ENCODE results near the gene SLC11A1.

The SLC11A1 gene

GRCh38 chr2:218381916-218382366 is at the start of gene SLC11A1:
SLC11A1 (plus strand) TSS chr2:218382273; CDS start chr2:218382369, 96 bp downstream.
- DNase-seq: no peak

GRCh38 chr2:218332288-218332687 is 49.8 kb upstream of the SLC11A1 start:
- DNase-seq: no peak

GRCh38 chr2:218332920-218333645 is 49.0 kb upstream of the SLC11A1 start:
- DNase-seq: no peak

GRCh38 chr2:218334531-218334930 is 47.5 kb upstream of the SLC11A1 start:
- no peak for DNase-seq

- DNase-seq: no peak
These were observed 41.4 kb upstream of the SLC11A1 start for GRCh38 chr2:218340656-218341055.

- DNase-seq: no peak
These were observed 40.7 kb upstream of the SLC11A1 start for GRCh38 chr2:218341381-218341780.

- DNase-seq: no peak
These were observed 39.2 kb upstream of the SLC11A1 start for GRCh38 chr2:218342837-218343236.

- DNase-seq: no peak
These were observed 38.5 kb upstream of the SLC11A1 start for GRCh38 chr2:218343591-218343990.

GRCh38 chr2:218344090-218344754 is 37.9 kb upstream of the SLC11A1 start:
- DNase-seq: no peak

- DNase-seq: no peak
These were observed 37.2 kb upstream of the SLC11A1 start for GRCh38 chr2:218344755-218345417.

GRCh38 chr2:218345491-218346236 is 36.4 kb upstream of the SLC11A1 start:
- no peak for DNase-seq

- DNase-seq: no peak
These were observed 34.9 kb upstream of the SLC11A1 start for GRCh38 chr2:218347172-218347571.

- DNase-seq: no peak
These were observed 28.0 kb upstream of the SLC11A1 start for GRCh38 chr2:218354045-218354444.

GRCh38 chr2:218354850-218355443 is 27.1 kb upstream of the SLC11A1 start:
- DNase-seq: no peak

GRCh38 chr2:218357236-218358177 is 24.6 kb upstream of the SLC11A1 start:
- no peak for DNase-seq

- DNase-seq: no peak
These were observed 21.6 kb upstream of the SLC11A1 start for GRCh38 chr2:218360453-218360852.

GRCh38 chr2:218362606-218363005 is 19.5 kb upstream of the SLC11A1 start:
- no peak for DNase-seq

GRCh38 chr2:218363736-218364135 is 18.3 kb upstream of the SLC11A1 start:
- no peak for DNase-seq

GRCh38 chr2:218364196-218364595 is 17.9 kb upstream of the SLC11A1 start:
- no peak for DNase-seq

- DNase-seq: no peak
These were observed 15.3 kb upstream of the SLC11A1 start for GRCh38 chr2:218366621-218367414.

Data from activated gamma-delta T cell treated with Interleukin-2 at 50 U/mL for 16 hours (primary cell).